Omental fat pad (tissue), 4 donors: ENCODE results near the gene TTLL11. TPM values are rescaled to one million over a fixed set of nuclear protein-coding genes. Genes with fewer than 3 reads are reported as not detected.

Source experiments
- ATAC-seq: fragments of 150-250 bp; one replicate; pipeline ENCODE4 v1.9.1; 2016; ENCODE audit warnings: mild to moderate bottlenecking, moderate library complexity; ENCODE audit not compliant: low FRiP score
- DNase-seq: peaks from one replicate; pipeline ENCODE4 v3.0.0-alpha.2; 2019; ENCODE audit warnings: low spot score
- total RNA-seq, 4 donors: library from RNA; depleted of rRNA; stranded (reverse); fragments of >200 nt; gene quantifications; one replicate each; pipeline ENCODE4 v1.1.0, GENCODE V29; 2016
- TF ChIP-seq, protein P1 (sequence below), 3 donors: fragments of 450-650 bp; IDR thresholded peaks; one replicate each; pipeline ENCODE4 v1.5.1; 2016 to 2017; ENCODE audit warnings: antibody characterized with exemption in 3 of 3, mild to moderate bottlenecking in 3 of 3, moderate library complexity in 2 of 3

The TTLL11 gene
- total RNA-seq, 4 donors from 2014 or later, result 7.0 to 16.0 (median 10.2) TPM

DNA sequence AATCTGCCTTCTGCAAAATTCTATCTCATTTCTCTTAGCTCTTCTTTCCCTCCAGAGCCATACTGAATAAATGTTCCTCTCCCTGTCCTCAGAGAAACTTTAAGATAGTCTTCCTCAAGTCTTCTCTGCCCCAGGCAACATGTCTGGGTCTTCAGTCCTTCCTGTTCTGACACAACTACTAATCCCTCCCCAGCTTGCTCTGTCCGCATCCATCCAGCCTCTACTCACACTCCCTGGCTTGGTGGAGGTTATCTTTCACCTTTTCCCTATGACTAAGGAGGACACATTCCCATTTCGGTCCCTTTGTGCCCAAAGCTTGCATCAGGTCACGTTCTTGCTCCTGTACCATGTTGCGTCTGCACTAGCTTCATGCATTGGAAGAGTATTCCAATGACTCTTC is 143.3 kb downstream of the TTLL11 start:
- DNase-seq (no peak), ATAC-seq (no peak)
- TF ChIP-seq, protein P1, sequence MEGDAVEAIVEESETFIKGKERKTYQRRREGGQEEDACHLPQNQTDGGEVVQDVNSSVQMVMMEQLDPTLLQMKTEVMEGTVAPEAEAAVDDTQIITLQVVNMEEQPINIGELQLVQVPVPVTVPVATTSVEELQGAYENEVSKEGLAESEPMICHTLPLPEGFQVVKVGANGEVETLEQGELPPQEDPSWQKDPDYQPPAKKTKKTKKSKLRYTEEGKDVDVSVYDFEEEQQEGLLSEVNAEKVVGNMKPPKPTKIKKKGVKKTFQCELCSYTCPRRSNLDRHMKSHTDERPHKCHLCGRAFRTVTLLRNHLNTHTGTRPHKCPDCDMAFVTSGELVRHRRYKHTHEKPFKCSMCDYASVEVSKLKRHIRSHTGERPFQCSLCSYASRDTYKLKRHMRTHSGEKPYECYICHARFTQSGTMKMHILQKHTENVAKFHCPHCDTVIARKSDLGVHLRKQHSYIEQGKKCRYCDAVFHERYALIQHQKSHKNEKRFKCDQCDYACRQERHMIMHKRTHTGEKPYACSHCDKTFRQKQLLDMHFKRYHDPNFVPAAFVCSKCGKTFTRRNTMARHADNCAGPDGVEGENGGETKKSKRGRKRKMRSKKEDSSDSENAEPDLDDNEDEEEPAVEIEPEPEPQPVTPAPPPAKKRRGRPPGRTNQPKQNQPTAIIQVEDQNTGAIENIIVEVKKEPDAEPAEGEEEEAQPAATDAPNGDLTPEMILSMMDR (IDR thresholded peaks at IDR 0.05), result no peak

DNA sequence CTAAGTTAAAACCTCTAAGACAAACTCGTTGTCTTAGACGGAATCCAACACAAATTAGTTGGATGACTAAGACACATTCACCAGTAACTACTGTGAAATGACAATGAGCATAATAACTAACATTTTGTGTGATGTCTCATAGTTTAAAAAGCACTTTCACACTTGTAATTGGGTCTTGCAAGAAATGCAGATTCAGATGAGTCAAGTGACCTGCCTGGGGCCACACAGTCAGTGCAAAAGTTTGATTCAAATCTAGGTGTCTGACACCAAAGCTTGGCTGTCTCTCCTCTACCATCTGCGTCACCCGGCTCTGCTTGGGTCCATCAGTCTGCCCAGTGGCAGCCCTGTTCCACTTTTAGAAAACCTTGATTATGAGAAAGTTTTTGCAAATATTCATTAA is 143.7 kb downstream of the TTLL11 start:
- ATAC-seq (no peak), DNase-seq (no peak)
- TF ChIP-seq, protein P1 (IDR thresholded peaks at IDR 0.05), result no peak

DNA sequence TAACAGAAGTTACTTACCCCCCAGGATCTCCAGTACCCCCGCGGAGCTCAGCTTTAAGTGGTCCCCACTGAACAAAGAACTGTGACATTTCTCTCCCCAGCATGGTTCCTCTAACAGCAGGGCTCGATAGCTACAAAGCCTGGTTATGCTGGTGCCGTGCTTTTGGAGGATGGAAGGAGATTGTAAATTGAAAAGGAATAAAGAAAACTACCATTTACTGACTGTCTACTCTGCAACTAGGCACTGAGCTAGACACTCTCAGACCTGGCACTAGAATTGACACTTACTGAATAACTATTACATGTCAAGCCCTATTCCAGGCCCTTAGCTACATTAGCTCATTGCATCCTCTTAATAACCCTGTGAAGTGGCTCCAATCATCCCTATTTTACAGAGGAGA is 145.3 kb downstream of the TTLL11 start:
- ATAC-seq, result no peak
- TF ChIP-seq, protein P1 (IDR thresholded peaks at IDR 0.05), result no peak

GRCh38 chr9:121946465-121946864 is 146.6 kb downstream of the TTLL11 start:
- TF ChIP-seq, protein P1 (IDR thresholded peaks at IDR 0.05), result no peak
- no peak for ATAC-seq
- DNase-seq, result no peak

More for the DNA sequence above, 145.3 kb downstream of the TTLL11 start:
- no peak for DNase-seq

DNA sequence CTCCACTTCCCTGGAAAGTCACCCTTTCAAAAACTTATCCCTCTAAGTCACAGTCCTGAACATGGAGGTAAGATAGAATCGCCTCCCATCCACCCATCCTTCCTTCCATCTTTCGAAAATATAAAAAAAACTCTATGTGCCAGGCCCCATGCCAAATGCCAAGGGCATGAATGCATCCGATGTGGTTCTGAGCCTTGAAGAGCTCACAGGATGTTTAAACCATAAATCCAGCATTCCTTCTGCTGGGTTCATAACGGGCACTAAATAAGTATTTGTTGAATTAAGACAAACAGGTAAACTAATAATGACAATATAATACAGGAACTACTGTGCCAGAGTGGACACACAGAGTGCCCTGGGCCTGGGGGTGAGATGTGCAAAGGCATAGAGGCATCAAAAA is 147.3 kb downstream of the TTLL11 start:
- DNase-seq (no peak), ATAC-seq (no peak)
- TF ChIP-seq, protein P1 (IDR thresholded peaks at IDR 0.05), result no peak

- TF ChIP-seq, protein P1 (IDR thresholded peaks at IDR 0.05), result no peak
- DNase-seq (no peak), ATAC-seq (no peak)
Measured at GRCh38 chr9:121945281-121945680, 147.8 kb downstream of the TTLL11 start.

DNA sequence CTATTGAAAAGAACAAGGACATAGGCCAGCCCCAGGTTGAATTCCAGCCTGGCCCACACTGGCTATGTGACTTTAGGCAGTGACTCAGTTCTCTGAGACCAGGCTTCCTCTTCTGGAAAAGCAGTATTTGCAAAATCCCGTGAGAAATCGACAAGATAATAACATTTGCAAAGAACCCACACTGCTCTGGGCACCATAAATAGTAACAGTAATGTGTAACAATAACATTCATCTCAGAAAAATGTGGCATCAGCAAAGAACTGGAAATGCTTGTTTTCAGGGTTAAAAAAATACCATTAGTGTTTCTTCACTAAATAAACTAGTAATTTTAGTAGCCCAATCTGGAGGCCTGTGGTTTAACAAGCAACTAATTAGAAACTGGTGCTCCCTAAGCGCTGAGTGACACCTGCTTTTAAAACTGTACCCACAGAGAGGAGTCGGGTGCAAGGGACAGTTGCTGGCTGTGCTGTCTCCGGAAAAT is 148.4 kb downstream of the TTLL11 start:
- no peak for ATAC-seq
- DNase-seq, result no peak
- TF ChIP-seq, protein P1 (IDR thresholded peaks at IDR 0.05), result no peak
